Liver (tissue), 9 donors: Measurements from ENCODE around the gene NSD1. TPM values are rescaled to one million over a fixed set of nuclear protein-coding genes. Genes with fewer than 3 reads are reported as not detected.

ENCODE experiments used
- DNase-seq: peaks from one replicate; pipeline ENCODE4 v3.0.0-alpha.2; 2017; ENCODE audit warnings: low spot score
- H3K27ac ChIP-seq, 2 donors: one replicate each; pipeline ENCODE4 v1.7.0; 2013; ENCODE audit warnings: inconsistent platforms in 2 of 2, low read length in 2 of 2, control low read depth in 1 of 2, low read depth in 1 of 2, mild to moderate bottlenecking in 1 of 2
- H3K27me3 ChIP-seq, 4 donors: one replicate each; pipeline versions ENCODE4 v1.6.1 to v1.7.0; 2013; ENCODE audit warnings: low read length in 3 of 4, inconsistent platforms in 1 of 4, mild to moderate bottlenecking in 1 of 4, moderate library complexity in 1 of 4; ENCODE audit not compliant: control insufficient read depth in 4 of 4, insufficient read depth in 4 of 4
- H3K36me3 ChIP-seq, 4 donors: one replicate each; pipeline versions ENCODE4 v1.6.1 to v1.7.0; 2013; ENCODE audit warnings: low read length in 3 of 4, mild to moderate bottlenecking in 3 of 4, low read depth in 1 of 4, moderate library complexity in 1 of 4; ENCODE audit not compliant: control insufficient read depth in 4 of 4, insufficient read depth in 3 of 4
- H3K4me1 ChIP-seq, 4 donors: one replicate each; pipeline versions ENCODE4 v1.6.1 to v1.7.0; 2013; ENCODE audit warnings: low read length in 3 of 4, mild to moderate bottlenecking in 3 of 4, moderate library complexity in 1 of 4; ENCODE audit not compliant: control insufficient read depth in 4 of 4, insufficient read depth in 4 of 4
- H3K4me3 ChIP-seq, 3 donors: one replicate each; pipeline versions ENCODE4 v1.6.1 to v1.7.0; 2013; ENCODE audit warnings: low read length in 3 of 3, control low read depth in 1 of 3, low read depth in 1 of 3, mild to moderate bottlenecking in 1 of 3
- H3K9ac ChIP-seq, 2 donors: one replicate each; pipeline ENCODE4 v1.7.0; 2013; ENCODE audit warnings: low read length in 2 of 2, mild to moderate bottlenecking in 2 of 2, moderate library complexity in 2 of 2, control low read depth in 1 of 2, low read depth in 1 of 2
- H3K9me3 ChIP-seq, 4 donors: one replicate each; pipeline versions ENCODE4 v1.6.1 to v1.7.0; 2013; ENCODE audit warnings: low read length in 3 of 4; ENCODE audit not compliant: control insufficient read depth in 4 of 4
- EGR1 ChIP-seq, 2 donors: IDR thresholded peaks; 2 replicates each; pipeline ENCODE4 v1.6.1; 2016 to 2018; ENCODE audit warnings: antibody characterized with exemption in 2 of 2, low read depth in 2 of 2
- FOXA1 ChIP-seq: IDR thresholded peaks from 2 replicates; pipeline ENCODE4 v1.6.1; 2016; ENCODE audit warnings: antibody characterized with exemption
- FOXA2 ChIP-seq: IDR thresholded peaks from 2 replicates; pipeline ENCODE4 v1.6.1; 2016; ENCODE audit warnings: antibody characterized with exemption
- GABPA ChIP-seq, 2 donors: IDR thresholded peaks in 1 of 2; conservative IDR thresholded peaks in 1 of 2; 2 replicates each; pipeline ENCODE4 v1.6.1; 2016; ENCODE audit warnings: antibody characterized with exemption in 2 of 2, mild to moderate bottlenecking in 1 of 2, moderate library complexity in 1 of 2
- HNF4A ChIP-seq, 2 donors: conservative IDR thresholded peaks; 2 replicates each; pipeline ENCODE4 v1.6.1; 2016; ENCODE audit warnings: antibody characterized with exemption in 2 of 2, mild to moderate bottlenecking in 2 of 2
- HNF4G ChIP-seq: IDR thresholded peaks from 2 replicates; pipeline ENCODE4 v1.6.1; 2016; ENCODE audit warnings: antibody characterized with exemption
- JUND ChIP-seq, 2 donors: IDR thresholded peaks; 2 replicates each; pipeline ENCODE4 v1.6.1; 2016; ENCODE audit warnings: antibody characterized with exemption in 2 of 2
- TAF1 ChIP-seq: conservative IDR thresholded peaks from 2 replicates; pipeline ENCODE4 v1.6.1; 2016; ENCODE audit warnings: antibody characterized with exemption, mild to moderate bottlenecking
- YY1 ChIP-seq: IDR thresholded peaks from 2 replicates; pipeline ENCODE4 v1.6.1; 2016; ENCODE audit warnings: antibody characterized with exemption, mild to moderate bottlenecking
- ZBTB33 ChIP-seq: IDR thresholded peaks from 2 replicates; pipeline ENCODE4 v1.6.1; 2016; ENCODE audit warnings: antibody characterized with exemption
- WGBS: extraction: QIAGEN DNeasy Blood & Tissue Kit; methylation state at CpG from one replicate; pipeline ENCODE4 v1.1.7; 2013; 5-methylcytosine and 5-hydroxymethylcytosine counted together
- polyA plus RNA-seq, 2 donors: library from polyadenylated mRNA; stranded (reverse) in 1 of 2; unstranded in 1 of 2; fragments of 200-250 nt in 1 of 2; fragments of >200 nt in 1 of 2; fragmentation: Nextera tagmentation in 1 of 2; extraction: Ambion mirVana in 1 of 2; gene quantifications; one replicate each; pipeline versions ENCODE4 v1.2.1 to v1.2.3, GENCODE V29; 2013 to 2015
- total RNA-seq, 2 donors: library from RNA; depleted of rRNA; stranded (reverse); fragments of >200 nt; gene quantifications; one replicate each; pipeline ENCODE4 v1.2.3, GENCODE V29; 2014
- TF ChIP-seq, protein P1 (sequence below): IDR thresholded peaks from 2 replicates; pipeline ENCODE4 v1.6.1; 2016; ENCODE audit warnings: antibody characterized with exemption, mild to moderate bottlenecking
- TF ChIP-seq, protein P2 (sequence below): IDR thresholded peaks from 2 replicates; pipeline ENCODE4 v1.6.1; 2016; ENCODE audit warnings: antibody characterized with exemption
- donor health status: healthy.
- donor health status: healthy.
- donor health status: healthy.
- donor health status: healthy.
- donor health status: healthy.

NSD1 gene
- total and polyA plus RNA-seq, 4 donors, result 5.3 to 34.1 (median 19.3) TPM

DNA sequence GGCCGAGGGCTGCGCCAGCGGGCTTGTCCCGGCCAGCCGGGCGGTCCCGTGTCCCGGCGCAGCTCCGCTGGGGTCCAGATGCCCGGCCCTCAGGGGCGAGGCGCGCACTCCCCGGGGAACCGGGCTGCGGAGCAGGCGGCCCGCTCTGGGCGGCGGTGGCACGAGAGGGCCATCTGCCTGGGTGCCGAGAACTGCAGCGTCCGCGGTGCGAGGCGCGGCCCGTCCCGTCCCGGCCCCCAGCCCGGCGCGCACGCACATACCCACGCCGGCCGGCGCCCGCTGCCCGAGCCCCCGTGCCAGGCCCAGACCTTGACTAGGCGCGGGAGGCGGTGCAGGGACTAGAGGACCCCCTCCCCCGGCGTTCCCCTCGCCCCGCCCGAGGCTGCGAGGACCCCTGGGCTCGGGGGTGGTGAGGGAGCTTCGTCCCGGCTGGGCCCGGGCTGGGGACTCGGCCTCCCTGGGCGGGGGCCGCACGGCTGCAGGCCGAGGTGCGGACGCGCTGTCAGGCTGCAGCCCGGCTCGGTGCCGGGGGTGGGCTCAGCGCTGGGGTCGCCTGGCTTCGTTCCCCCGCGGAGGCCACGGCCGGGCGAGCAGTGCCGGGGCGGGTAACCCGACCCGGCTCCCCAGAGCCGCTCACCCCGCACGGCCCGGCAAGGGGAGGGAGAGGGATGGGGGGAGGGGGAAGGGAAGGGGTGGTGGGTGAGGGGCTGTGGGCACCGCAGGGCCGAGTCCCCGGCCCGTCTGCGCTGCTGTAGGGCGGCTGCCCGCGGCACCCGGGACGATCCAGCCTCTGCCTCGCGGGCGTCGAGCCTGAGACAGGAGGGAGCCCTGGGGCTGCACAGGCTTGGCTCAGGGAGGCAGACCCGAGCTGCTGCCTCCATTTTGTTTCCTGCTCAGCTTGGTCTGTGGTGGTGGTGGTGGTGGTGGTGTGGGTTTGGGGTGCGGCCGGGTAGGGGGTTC, 1.2 kb upstream of the NSD1 start:
- Histone ChIP-seq H3K9ac (peak overlapping the region; percentile 43 to 64), H3K36me3 (peaks cover 0 to 9% (median 1%) of the 10 kb centered on the region in 4 donors), H3K4me1 (peaks cover 14 to 29% (median 25%) of the 10 kb centered on the region in 4 donors), H3K27me3 (no peaks in the 10 kb centered on the region), H3K27ac (peak overlapping the region; percentile 91), H3K9me3 (no peaks in the 10 kb centered on the region), H3K4me3 (peak overlapping the region; percentile 61 to 97 (median 70))
- TF ChIP-seq TAF1 (no peak), FOXA2 (no peak), HNF4A (conservative IDR thresholded peaks at IDR 0.05) (no peak), EGR1 (IDR thresholded peaks at IDR 0.05; ENCODE audit: low read depth in 2 of 2) (no peak), YY1 (no peak)
- TF ChIP-seq, protein P1, sequence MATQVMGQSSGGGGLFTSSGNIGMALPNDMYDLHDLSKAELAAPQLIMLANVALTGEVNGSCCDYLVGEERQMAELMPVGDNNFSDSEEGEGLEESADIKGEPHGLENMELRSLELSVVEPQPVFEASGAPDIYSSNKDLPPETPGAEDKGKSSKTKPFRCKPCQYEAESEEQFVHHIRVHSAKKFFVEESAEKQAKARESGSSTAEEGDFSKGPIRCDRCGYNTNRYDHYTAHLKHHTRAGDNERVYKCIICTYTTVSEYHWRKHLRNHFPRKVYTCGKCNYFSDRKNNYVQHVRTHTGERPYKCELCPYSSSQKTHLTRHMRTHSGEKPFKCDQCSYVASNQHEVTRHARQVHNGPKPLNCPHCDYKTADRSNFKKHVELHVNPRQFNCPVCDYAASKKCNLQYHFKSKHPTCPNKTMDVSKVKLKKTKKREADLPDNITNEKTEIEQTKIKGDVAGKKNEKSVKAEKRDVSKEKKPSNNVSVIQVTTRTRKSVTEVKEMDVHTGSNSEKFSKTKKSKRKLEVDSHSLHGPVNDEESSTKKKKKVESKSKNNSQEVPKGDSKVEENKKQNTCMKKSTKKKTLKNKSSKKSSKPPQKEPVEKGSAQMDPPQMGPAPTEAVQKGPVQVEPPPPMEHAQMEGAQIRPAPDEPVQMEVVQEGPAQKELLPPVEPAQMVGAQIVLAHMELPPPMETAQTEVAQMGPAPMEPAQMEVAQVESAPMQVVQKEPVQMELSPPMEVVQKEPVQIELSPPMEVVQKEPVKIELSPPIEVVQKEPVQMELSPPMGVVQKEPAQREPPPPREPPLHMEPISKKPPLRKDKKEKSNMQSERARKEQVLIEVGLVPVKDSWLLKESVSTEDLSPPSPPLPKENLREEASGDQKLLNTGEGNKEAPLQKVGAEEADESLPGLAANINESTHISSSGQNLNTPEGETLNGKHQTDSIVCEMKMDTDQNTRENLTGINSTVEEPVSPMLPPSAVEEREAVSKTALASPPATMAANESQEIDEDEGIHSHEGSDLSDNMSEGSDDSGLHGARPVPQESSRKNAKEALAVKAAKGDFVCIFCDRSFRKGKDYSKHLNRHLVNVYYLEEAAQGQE, result no peak
- WGBS, result 34% methylated on average over 100 of the region's 100 CpGs
- peak; percentile 55 for DNase-seq

- H3K9me3 ChIP-seq, result no peaks in the 10 kb centered on the region
- no peaks in the 10 kb centered on the region for H3K27me3 ChIP-seq
- peaks cover 14 to 29% (median 25%) of the 10 kb centered on the region in 4 donors for H3K4me1 ChIP-seq
- H3K9ac ChIP-seq, result peak overlapping the region; percentile 76 to 81
- H3K27ac ChIP-seq, result peak overlapping the region; percentile 85
- H3K4me3 ChIP-seq, result peak overlapping the region; percentile 75 to 97 (median 88)
- peaks cover 0 to 11% (median 4%) of the 10 kb centered on the region in 4 donors for H3K36me3 ChIP-seq
- DNase-seq, result peak; percentile 68
- WGBS, result under 1% methylated on average over 83 of the region's 83 CpGs
- no peak for TF ChIP-seq HNF4G
- TF ChIP-seq YY1, result peak; percentile 16
These were observed 502 bp downstream of the NSD1 start for GRCh38 chr5:177133853-177134696.

DNA sequence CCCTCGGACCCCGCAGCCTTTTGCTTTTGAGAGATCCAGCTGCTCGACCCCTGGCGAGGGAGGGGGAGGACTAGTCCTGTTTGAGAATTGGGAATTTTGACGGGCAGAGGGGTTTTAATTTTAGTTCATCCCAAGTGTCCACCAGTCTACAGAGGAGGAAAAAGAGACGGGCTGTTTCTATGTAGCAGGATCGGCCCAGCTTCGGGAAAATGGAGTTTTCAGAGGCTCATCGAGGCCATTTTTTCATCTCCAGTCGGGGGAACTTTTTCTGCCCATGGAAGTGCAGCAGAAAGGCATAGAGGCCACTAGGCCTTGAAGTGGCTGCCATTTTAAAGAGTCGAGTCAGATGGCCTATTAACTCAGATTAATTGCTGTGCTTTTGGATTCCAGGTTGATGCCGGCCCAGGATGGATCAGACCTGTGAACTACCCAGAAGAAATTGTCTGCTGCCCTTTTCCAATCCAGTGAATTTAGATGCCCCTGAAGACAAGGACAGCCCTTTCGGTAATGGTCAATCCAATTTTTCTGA, 1.2 kb downstream of the NSD1 start:
- Histone ChIP-seq H3K4me1 (peaks cover 14 to 29% (median 25%) of the 10 kb centered on the region in 4 donors), H3K27me3 (no peaks in the 10 kb centered on the region), H3K9me3 (no peaks in the 10 kb centered on the region), H3K9ac (peak overlapping the region; percentile 76 to 81), H3K4me3 (peak overlapping the region; percentile 75 to 97 (median 88)), H3K27ac (peak overlapping the region; percentile 85), H3K36me3 (peaks cover 0 to 11% (median 4%) of the 10 kb centered on the region in 4 donors)
- no peak for DNase-seq
- 20% methylated on average over 13 of the region's 13 CpGs for WGBS
- no peak for TF ChIP-seq TAF1
- TF ChIP-seq EGR1 (IDR thresholded peaks at IDR 0.05; ENCODE audit: low read depth in 2 of 2), result no peak
- TF ChIP-seq JUND (IDR thresholded peaks at IDR 0.05), result no peak
- TF ChIP-seq FOXA2, result no peak
- TF ChIP-seq FOXA1, result no peak
- no peak for TF ChIP-seq HNF4A (conservative IDR thresholded peaks at IDR 0.05)
- TF ChIP-seq GABPA (IDR thresholded peaks at IDR 0.05 in 1 of 2, conservative IDR thresholded peaks at IDR 0.05 in 1 of 2), result no peak
- no peak for TF ChIP-seq HNF4G
- TF ChIP-seq, protein P2, sequence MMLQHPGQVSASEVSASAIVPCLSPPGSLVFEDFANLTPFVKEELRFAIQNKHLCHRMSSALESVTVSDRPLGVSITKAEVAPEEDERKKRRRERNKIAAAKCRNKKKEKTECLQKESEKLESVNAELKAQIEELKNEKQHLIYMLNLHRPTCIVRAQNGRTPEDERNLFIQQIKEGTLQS, result no peak
- no peak for TF ChIP-seq ZBTB33
- no peak for TF ChIP-seq YY1
- TF ChIP-seq, protein P1, result no peak
